NCI-H510A (cell line): ENCODE results near the gene CBX3.
"Not testable (repeated sequence)": the region's sequence is repeated elsewhere in the genome, so short reads cannot be mapped to it uniquely, and the experiment has no call there.

ENCODE experiments used
- DNase-seq: peaks from one replicate; lab custom pipeline; 2025; lab: John Stamatoyannopoulos, UW

The CBX3 gene

GRCh38 chr7:26188206-26188956 lies 13.2 kb upstream of the CBX3 start:
- DNase-seq: no peak

GRCh38 chr7:26188957-26189541 lies 12.5 kb upstream of the CBX3 start:
- DNase-seq: no peak

GRCh38 chr7:26189697-26190096 lies 11.8 kb upstream of the CBX3 start:
- DNase-seq: no peak

- DNase-seq: no peak
Observed at GRCh38 chr7:26190417-26190869, 11.1 kb upstream of the CBX3 start.

- no peak for DNase-seq
Observed at GRCh38 chr7:26191233-26191973, 10.1 kb upstream of the CBX3 start.

- DNase-seq: no peak
Observed at GRCh38 chr7:26191974-26192479, 9.5 kb upstream of the CBX3 start.

GRCh38 chr7:26192485-26193087 lies 9.0 kb upstream of the CBX3 start:
- no peak for DNase-seq

GRCh38 chr7:26193432-26194207 lies 7.9 kb upstream of the CBX3 start:
- no peak for DNase-seq

GRCh38 chr7:26194764-26195163 lies 6.8 kb upstream of the CBX3 start:
- DNase-seq: not testable (repeated sequence)

GRCh38 chr7:26195182-26195581 lies 6.4 kb upstream of the CBX3 start:
- DNase-seq: no peak

GRCh38 chr7:26195867-26196657 lies 5.5 kb upstream of the CBX3 start:
- DNase-seq: no peak

- no peak for DNase-seq
Observed at GRCh38 chr7:26197153-26198115, 4.1 kb upstream of the CBX3 start.

- DNase-seq: no peak
Observed at GRCh38 chr7:26198133-26198780, 3.3 kb upstream of the CBX3 start.

GRCh38 chr7:26198781-26199169 lies 2.8 kb upstream of the CBX3 start:
- no peak for DNase-seq

GRCh38 chr7:26199301-26200037 lies 2.1 kb upstream of the CBX3 start:
- DNase-seq: peak; percentile 39

GRCh38 chr7:26200038-26200443 lies 1.5 kb upstream of the CBX3 start:
- DNase-seq: peak; percentile 53

GRCh38 chr7:26200444-26201246 lies 900 bp upstream of the CBX3 start, which contains the start of gene HNRNPA2B1:
Gene HNRNPA2B1, minus strand, starts transcription at chr7:26200746. Its CDS starts 169 bp downstream, at chr7:26200577.
- DNase-seq: peak; percentile 97
